Jurkat, Clone E6-1 (cell line): ENCODE measurements around the gene PRRT3.
"Not testable (repeated sequence)": the region's sequence is repeated elsewhere in the genome, so short reads cannot be mapped to it uniquely, and the experiment has no call there.

ENCODE experiments used
- DNase-seq: peaks from one replicate; pipeline ENCODE4 v3.0.0-alpha.2; 2011; ENCODE audit warnings: low read depth, low spot score
- H3K4me3 ChIP-seq: 2 replicates; pipeline ENCODE4 v1.5.1; 2011; ENCODE audit warnings: mild to moderate bottlenecking, low read length, control low read depth, moderate library complexity

PRRT3 gene

GRCh38 chr3:9903238-9903624 is 49.0 kb downstream of the PRRT3 start:
- no peak overlapping the region for H3K4me3 ChIP-seq
- DNase-seq = no peak

- peak within 1 kb of the TSS; percentile 8 for H3K4me3 ChIP-seq
- peak; percentile 45 for DNase-seq
Measured at GRCh38 chr3:9902372-9903237, 49.6 kb downstream of the PRRT3 start, which contains the start of gene IL17RE. Gene IL17RE, plus strand, starts transcription at chr3:9902848. Its CDS starts 85 bp downstream, at chr3:9902933.

GRCh38 chr3:9901967-9902366 is 50.2 kb downstream of the PRRT3 start:
- peak overlapping the region; percentile 8 for H3K4me3 ChIP-seq
- peak; percentile 82 for DNase-seq

GRCh38 chr3:9900965-9901415 is 51.2 kb downstream of the PRRT3 start:
- not testable (repeated sequence) for DNase-seq, H3K4me3 ChIP-seq

- no peak overlapping the region for H3K4me3 ChIP-seq
- no peak for DNase-seq
Measured at GRCh38 chr3:9899289-9899791, 52.9 kb downstream of the PRRT3 start.

- no peak for DNase-seq
- H3K4me3 ChIP-seq = no peak overlapping the region
Measured at GRCh38 chr3:9898467-9899241, 53.6 kb downstream of the PRRT3 start.

- no peak overlapping the region for H3K4me3 ChIP-seq
- no peak for DNase-seq
Measured at GRCh38 chr3:9897408-9898372, 54.5 kb downstream of the PRRT3 start.

GRCh38 chr3:9896755-9897407 is 55.3 kb downstream of the PRRT3 start:
- not testable (repeated sequence) for DNase-seq, H3K4me3 ChIP-seq

GRCh38 chr3:9895715-9896114 is 56.5 kb downstream of the PRRT3 start:
- not testable (repeated sequence) for DNase-seq, H3K4me3 ChIP-seq
